Measurements from ENCODE around the gene THADA. TPM values are rescaled to one million over a fixed set of nuclear protein-coding genes. Genes with fewer than 3 reads are reported as not detected.
A peak's percentile ranks its signal among the peaks of the same experiment; 100 is the strongest.

Gene THADA
- total and polyA plus RNA-seq, 7 donors = 4.4 to 35.2 (median 20.2) TPM

DNA sequence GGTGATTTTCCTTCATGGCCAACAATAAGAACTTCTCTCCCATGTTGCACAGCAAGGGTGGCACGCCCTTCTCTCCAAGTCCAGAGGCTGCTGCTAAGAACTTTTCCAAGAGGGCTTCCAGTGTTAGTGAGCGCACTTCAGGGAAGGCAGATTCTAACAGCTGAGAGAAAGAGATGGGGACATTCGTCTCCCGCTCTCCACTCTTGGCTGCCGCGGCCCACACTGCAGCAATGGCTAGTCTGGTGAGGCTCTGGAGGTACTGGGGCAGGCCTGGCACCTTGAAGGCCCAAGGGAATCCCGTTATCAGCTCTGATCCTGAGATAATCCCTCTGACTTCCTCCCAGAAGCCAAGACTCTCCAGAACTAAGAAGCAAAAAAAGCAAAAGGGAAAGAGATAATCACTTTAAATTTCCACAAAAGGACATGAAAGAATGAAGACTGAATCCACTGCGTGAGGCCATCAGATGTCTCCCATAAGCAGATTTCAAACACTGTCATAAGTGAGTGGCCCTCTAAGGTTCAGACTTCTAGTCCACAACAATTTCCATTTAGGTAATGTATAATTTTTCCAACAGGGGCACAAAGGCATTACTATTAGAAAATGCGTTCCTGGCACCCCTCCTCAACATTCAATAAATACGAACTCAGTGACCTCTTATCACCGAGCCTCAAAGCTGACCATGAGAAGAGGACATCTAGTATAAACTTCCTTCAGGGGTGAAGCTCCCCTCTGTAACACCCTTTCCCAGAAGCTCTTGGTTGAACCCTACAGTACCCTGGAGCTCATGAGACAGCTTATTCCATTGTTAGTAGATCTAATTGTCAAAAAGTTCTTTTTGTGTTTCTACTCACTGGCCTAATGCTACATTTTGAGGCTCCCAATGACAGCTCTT lies 302.7 kb downstream of the THADA start:
- no peak for DNase-seq
- no peaks in the 10 kb centered on the region for H3K27me3 ChIP-seq
- H3K4me3 ChIP-seq = no peak overlapping the region
- peaks cover 0 to 20% (median 16%) of the 10 kb centered on the region in 4 donors for H3K4me1 ChIP-seq
- WGBS, 2 donors = 95 to 96% methylated on average over 11 of the region's 11 CpGs
- H3K27ac ChIP-seq = peak overlapping the region; percentile 61 to 82 (median 77)
- H3K36me3 ChIP-seq = peaks cover 0 to 7% (median 0%) of the 10 kb centered on the region in 4 donors
- intact Hi-C loops (cut with DNase I) = no loop called here
- TF ChIP-seq, protein P1, sequence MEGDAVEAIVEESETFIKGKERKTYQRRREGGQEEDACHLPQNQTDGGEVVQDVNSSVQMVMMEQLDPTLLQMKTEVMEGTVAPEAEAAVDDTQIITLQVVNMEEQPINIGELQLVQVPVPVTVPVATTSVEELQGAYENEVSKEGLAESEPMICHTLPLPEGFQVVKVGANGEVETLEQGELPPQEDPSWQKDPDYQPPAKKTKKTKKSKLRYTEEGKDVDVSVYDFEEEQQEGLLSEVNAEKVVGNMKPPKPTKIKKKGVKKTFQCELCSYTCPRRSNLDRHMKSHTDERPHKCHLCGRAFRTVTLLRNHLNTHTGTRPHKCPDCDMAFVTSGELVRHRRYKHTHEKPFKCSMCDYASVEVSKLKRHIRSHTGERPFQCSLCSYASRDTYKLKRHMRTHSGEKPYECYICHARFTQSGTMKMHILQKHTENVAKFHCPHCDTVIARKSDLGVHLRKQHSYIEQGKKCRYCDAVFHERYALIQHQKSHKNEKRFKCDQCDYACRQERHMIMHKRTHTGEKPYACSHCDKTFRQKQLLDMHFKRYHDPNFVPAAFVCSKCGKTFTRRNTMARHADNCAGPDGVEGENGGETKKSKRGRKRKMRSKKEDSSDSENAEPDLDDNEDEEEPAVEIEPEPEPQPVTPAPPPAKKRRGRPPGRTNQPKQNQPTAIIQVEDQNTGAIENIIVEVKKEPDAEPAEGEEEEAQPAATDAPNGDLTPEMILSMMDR (IDR thresholded peaks at IDR 0.05) = no peak
- TF ChIP-seq POLR2AphosphoS5 (IDR thresholded peaks at IDR 0.05) (no peak), EP300 (IDR thresholded peaks at IDR 0.05) (no peak), POLR2A (IDR thresholded peaks at IDR 0.05) (no peak)
- no peaks in the 10 kb centered on the region for H3K9me3 ChIP-seq

GRCh38 chr2:43292297-43292696 lies 303.5 kb downstream of the THADA start:
- H3K4me3 ChIP-seq = no peak overlapping the region
- H3K9me3 ChIP-seq = no peaks in the 10 kb centered on the region
- intact Hi-C loops (cut with DNase I) = no loop called here
- DNase-seq = no peak
- peak overlapping the region in 3 of 4 donors; percentile 76 to 82 (median 78) for H3K27ac ChIP-seq
- peaks cover 0 to 20% (median 16%) of the 10 kb centered on the region in 4 donors for H3K4me1 ChIP-seq
- 80 to 95% methylated on average over 1 of the region's 1 CpG for WGBS, 2 donors
- no peaks in the 10 kb centered on the region for H3K27me3 ChIP-seq
- TF ChIP-seq EP300 (IDR thresholded peaks at IDR 0.05) = no peak
- no peak for TF ChIP-seq POLR2A (IDR thresholded peaks at IDR 0.05)
- TF ChIP-seq, protein P1 (IDR thresholded peaks at IDR 0.05) = no peak
- TF ChIP-seq POLR2AphosphoS5 (IDR thresholded peaks at IDR 0.05) = no peak
- peaks cover 0 to 7% (median 0%) of the 10 kb centered on the region in 4 donors for H3K36me3 ChIP-seq

DNA sequence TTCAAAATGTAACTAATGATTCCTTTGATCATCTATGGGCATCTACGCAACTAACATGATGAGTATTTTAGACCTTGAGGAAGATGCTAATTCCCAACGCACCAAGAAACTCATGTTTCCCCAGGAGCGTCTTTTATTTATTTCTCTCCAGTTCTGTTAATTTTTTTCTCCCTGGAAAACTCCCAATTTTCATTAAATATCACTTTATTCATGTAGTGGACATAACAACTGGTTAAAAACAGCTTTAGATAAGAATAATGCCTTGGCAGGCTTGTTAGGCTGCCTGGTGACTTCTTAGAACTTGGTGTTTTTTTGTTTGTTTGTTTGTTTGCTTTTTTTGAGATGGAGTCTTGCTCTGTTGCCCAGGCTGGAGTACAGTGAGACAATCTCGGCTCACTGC lies 306.5 kb downstream of the THADA start:
- peaks cover 4 to 30% (median 14%) of the 10 kb centered on the region in 4 donors for H3K36me3 ChIP-seq
- intact Hi-C loops (cut with DNase I) = no loop called here
- 93 to 96% methylated on average over 4 of the region's 4 CpGs for WGBS, 2 donors

DNA sequence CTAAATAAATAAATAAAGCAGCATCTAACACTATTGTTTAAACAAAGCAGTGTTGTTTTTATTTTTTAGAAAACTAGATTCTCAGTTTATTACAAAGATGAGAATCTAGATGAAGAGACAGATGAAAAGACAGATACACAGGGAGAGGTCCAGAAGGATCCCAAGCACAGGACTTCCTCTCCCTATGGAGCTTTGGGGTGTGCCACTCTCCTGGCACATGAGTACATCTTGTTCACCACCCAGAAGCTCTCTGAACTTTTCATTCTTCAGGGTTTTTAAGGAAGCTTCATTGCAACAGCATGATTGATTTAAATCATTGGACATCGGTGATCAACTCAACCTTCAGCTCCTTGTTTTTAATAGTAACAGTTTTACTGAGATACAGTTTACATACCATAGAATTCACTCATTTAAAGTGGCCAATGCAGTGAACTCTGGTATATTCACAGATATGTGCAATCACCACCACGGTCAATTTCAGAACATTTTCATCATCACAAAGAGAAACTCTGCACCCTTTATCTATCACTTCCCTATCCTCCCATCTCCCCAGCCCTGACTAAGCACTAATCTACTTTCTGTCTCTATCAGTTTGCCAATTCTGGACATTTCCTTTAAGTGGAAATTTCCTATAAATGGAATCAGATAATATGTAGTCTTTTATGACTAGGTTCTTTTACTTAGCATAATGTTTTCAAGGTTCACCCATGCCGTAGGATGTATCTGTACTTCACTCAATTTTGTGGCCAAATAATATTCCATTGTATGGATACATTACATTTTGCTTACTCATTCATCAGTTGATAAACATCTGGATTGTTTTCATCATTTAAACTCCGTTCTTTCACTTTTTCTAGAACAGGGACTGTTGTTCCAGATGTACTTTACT lies 307.2 kb downstream of the THADA start:
- peaks cover 4 to 37% (median 17%) of the 10 kb centered on the region in 4 donors for H3K36me3 ChIP-seq
- TF ChIP-seq, protein P1 (IDR thresholded peaks at IDR 0.05) = no peak
- TF ChIP-seq POLR2AphosphoS5 (IDR thresholded peaks at IDR 0.05) (no peak), EP300 (IDR thresholded peaks at IDR 0.05) (no peak), POLR2A (IDR thresholded peaks at IDR 0.05) (no peak)
- peaks cover 0 to 15% (median 13%) of the 10 kb centered on the region in 4 donors for H3K4me1 ChIP-seq
- no peak overlapping the region for H3K27ac ChIP-seq
- no peak overlapping the region for H3K4me3 ChIP-seq
- whole genome bisulfite sequencing, 2 donors = 89 to 91% methylated on average over 4 of the region's 4 CpGs
- no peak for DNase-seq
- no peaks in the 10 kb centered on the region for H3K27me3 ChIP-seq
- H3K9me3 ChIP-seq = no peaks in the 10 kb centered on the region
- intact Hi-C loops (cut with DNase I) = no loop called here

More for the DNA sequence above, 306.5 kb downstream of the THADA start:
- DNase-seq = no peak
- Histone ChIP-seq H3K4me1 (peaks cover 0 to 16% (median 16%) of the 10 kb centered on the region in 4 donors), H3K9me3 (no peaks in the 10 kb centered on the region), H3K27ac (no peak overlapping the region), H3K4me3 (no peak overlapping the region), H3K27me3 (no peaks in the 10 kb centered on the region)
- no peak for TF ChIP-seq POLR2AphosphoS5 (IDR thresholded peaks at IDR 0.05)
- no peak for TF ChIP-seq EP300 (IDR thresholded peaks at IDR 0.05)
- TF ChIP-seq, protein P1 (IDR thresholded peaks at IDR 0.05) = no peak
